MCF 10A (cell line): ENCODE data around the gene CYP39A1. TPM values are rescaled to one million over a fixed set of nuclear protein-coding genes. Genes with fewer than 3 reads are reported as not detected.

Experiments used
- BruUV-seq: library from RNA; stranded (reverse); fragments of 400-500 nt; replicated peaks from 2 replicates; lab custom pipeline; 2021; lab: Mats Ljungman, UMichigan
- CTCF ChIA-PET: fragments of 300-600 bp; sonication (Branson Sonifier 250); formaldehyde crosslinking; extraction: SDS; loops from one replicate; lab custom pipeline; 2021; ENCODE audit warnings: antibody characterized with exemption, inconsistent platforms; lab: Yijun Ruan, JAX
- POLR2A ChIA-PET: fragments of 300-600, 350-650 bp; sonication (Branson Sonifier 250); formaldehyde crosslinking; extraction: SDS; loops from one replicate; lab custom pipeline; 2020; ENCODE audit warnings: antibody characterized with exemption, inconsistent platforms; lab: Yijun Ruan, JAX
- DNase-seq: peaks from one replicate; pipeline ENCODE4 v3.0.0-alpha.2; 2018; ENCODE audit not compliant: unreplicated experiment
- H3K27ac Mint-ChIP-seq: one replicate; pipeline ENCODE4 v1.8.0; 2022; ENCODE audit warnings: mild to moderate bottlenecking, low read depth, mixed read lengths; ENCODE audit not compliant: unreplicated experiment
- H3K27me3 Mint-ChIP-seq: one replicate; pipeline ENCODE4 v1.8.0; 2022; ENCODE audit warnings: mixed read lengths; ENCODE audit not compliant: insufficient read depth, unreplicated experiment
- H3K36me3 Mint-ChIP-seq: one replicate; pipeline ENCODE4 v1.8.0; 2022; ENCODE audit warnings: mild to moderate bottlenecking, moderate library complexity, mixed read lengths; ENCODE audit not compliant: insufficient read depth, unreplicated experiment
- H3K4me1 Mint-ChIP-seq: one replicate; pipeline ENCODE4 v1.8.0; 2022; ENCODE audit warnings: mixed read lengths; ENCODE audit not compliant: insufficient read depth, unreplicated experiment
- H3K4me3 Mint-ChIP-seq: one replicate; pipeline ENCODE4 v1.8.0; 2022; ENCODE audit warnings: mild to moderate bottlenecking, moderate library complexity, mixed read lengths; ENCODE audit not compliant: unreplicated experiment
- H3K9me3 Mint-ChIP-seq: one replicate; pipeline ENCODE4 v1.8.0; 2022; ENCODE audit warnings: mixed read lengths; ENCODE audit not compliant: unreplicated experiment
- intact Hi-C: fragments of 100-400 bp; cut with micrococcal nuclease; formaldehyde crosslinking; loops from 2 replicates; pipeline ENCODE4 v1.14.1; 2022
- total RNA-seq: library from RNA; stranded (reverse); gene quantifications from 2 replicates; pipeline ENCODE4 v1.2.3, GENCODE V29; 2022
- TF ChIP-seq, protein P1 (sequence below): fragments of 200-600 bp; IDR thresholded peaks from one replicate; pipeline ENCODE4 v1.8.0; 2022; ENCODE audit warnings: antibody characterized with exemption, mild to moderate bottlenecking; ENCODE audit not compliant: unreplicated experiment

CYP39A1 gene
- total RNA-seq, 1 experiment from 2014 or later, result 7.2 TPM

DNA sequence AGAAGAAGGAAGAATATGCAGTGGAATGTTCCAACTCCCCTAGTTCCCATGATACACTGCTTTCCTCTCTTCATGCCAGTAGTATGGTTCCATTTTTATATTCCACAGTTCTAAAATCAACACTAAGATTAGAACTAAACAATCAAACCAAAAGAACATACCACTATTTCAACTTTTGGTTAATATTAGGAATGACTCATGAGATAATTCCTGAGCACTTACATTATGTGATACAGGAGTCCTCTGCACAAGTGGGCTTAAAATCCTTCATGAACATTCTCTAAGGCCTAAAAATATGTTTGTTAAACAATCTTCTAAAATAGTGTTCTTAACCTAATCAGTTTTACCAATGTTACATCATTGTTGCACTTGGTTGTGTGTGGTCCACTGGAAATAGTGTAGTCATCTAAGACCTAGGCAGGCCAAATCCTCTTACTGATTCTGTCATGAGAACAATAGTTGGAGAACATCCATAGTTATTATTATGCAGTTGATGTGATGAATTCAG is 131.1 kb downstream of the CYP39A1 start:
- H3K27ac Mint-ChIP-seq, result no peak overlapping the region
- DNase-seq, result no peak
- BruUV-seq, result no TSS peak
- no peaks in the 10 kb centered on the region for H3K36me3 Mint-ChIP-seq
- POLR2A ChIA-PET, result no interaction called here
- H3K4me1 Mint-ChIP-seq, result no peaks in the 10 kb centered on the region
- TF ChIP-seq, protein P1, sequence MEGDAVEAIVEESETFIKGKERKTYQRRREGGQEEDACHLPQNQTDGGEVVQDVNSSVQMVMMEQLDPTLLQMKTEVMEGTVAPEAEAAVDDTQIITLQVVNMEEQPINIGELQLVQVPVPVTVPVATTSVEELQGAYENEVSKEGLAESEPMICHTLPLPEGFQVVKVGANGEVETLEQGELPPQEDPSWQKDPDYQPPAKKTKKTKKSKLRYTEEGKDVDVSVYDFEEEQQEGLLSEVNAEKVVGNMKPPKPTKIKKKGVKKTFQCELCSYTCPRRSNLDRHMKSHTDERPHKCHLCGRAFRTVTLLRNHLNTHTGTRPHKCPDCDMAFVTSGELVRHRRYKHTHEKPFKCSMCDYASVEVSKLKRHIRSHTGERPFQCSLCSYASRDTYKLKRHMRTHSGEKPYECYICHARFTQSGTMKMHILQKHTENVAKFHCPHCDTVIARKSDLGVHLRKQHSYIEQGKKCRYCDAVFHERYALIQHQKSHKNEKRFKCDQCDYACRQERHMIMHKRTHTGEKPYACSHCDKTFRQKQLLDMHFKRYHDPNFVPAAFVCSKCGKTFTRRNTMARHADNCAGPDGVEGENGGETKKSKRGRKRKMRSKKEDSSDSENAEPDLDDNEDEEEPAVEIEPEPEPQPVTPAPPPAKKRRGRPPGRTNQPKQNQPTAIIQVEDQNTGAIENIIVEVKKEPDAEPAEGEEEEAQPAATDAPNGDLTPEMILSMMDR, result no peak
- CTCF ChIA-PET, result no interaction called here
- H3K4me3 Mint-ChIP-seq, result no peak overlapping the region
- no peaks in the 10 kb centered on the region for H3K9me3 Mint-ChIP-seq
- intact Hi-C loops, result no loop called here
- peaks cover 13% of the 10 kb centered on the region for H3K27me3 Mint-ChIP-seq

DNA sequence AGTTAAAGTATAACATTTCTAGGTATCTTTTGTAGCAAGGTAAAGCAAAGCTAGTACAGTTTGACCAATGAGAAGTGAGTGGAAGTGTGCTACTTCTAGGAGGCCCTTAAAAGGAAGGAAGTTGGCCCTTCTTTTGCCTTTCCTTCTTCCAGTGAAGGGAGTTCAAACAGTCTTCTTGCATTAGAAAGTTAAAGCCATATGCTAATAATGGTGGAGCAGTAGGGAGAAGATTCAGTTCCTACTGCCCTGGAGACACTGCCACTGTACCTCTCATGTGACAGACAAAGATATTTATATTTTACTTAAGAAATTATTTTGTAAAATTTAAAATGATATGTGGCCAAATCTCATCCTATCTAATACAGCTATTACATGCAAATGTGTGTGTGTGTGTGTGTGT is 135.4 kb downstream of the CYP39A1 start:
- TF ChIP-seq, protein P1, result no peak
- no peak for DNase-seq
- H3K27ac Mint-ChIP-seq, result no peak overlapping the region
- H3K4me3 Mint-ChIP-seq, result no peak overlapping the region
- H3K36me3 Mint-ChIP-seq, result no peaks in the 10 kb centered on the region
- peaks cover 12% of the 10 kb centered on the region for H3K27me3 Mint-ChIP-seq
- no peaks in the 10 kb centered on the region for H3K9me3 Mint-ChIP-seq
- ChIA-PET CTCF (no interaction called here), POLR2A (interaction anchor here (0.5 to 0.6 kb wide), 2 partner anchors 10 to 551 kb away, joined by 3 read pairs; no protein-coding TSS in a partner anchor)
- intact Hi-C loops, result no loop called here
- BruUV-seq, result no TSS peak
- no peaks in the 10 kb centered on the region for H3K4me1 Mint-ChIP-seq

DNA sequence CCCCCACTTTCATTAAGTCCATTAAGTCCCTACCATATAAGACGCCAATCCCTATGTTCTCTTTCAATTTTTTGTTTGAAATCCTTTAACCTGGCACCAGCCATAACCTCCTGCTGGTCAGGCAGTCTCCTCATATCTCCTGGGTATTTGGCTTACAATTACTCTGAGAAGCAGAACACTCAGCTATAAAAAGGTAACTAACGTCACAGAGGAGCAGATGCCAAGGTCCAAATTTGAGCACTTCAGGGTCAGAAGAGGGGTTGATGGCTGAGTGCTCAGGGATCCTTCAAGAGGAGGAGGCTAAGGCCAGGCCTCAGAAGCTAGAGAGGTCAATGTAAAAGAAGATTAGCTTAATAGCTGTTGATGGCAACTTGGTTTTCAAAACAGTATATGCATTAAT is 139.1 kb downstream of the CYP39A1 start:
- Mint-ChIP-seq H3K27me3 (peaks cover 12% of the 10 kb centered on the region), H3K27ac (no peak overlapping the region), H3K36me3 (no peaks in the 10 kb centered on the region), H3K9me3 (no peaks in the 10 kb centered on the region), H3K4me1 (peaks cover 14% of the 10 kb centered on the region), H3K4me3 (no peak overlapping the region)
- CTCF ChIA-PET, result interaction anchor here (0.6 kb wide), 1 partner anchor 464 kb away, joined by 3 read pairs; no protein-coding TSS in a partner anchor
- DNase-seq, result no peak
- no TSS peak for BruUV-seq
- intact Hi-C loops, result no loop called here
- POLR2A ChIA-PET, result interaction anchor here (0.6 kb wide), 1 partner anchor 140 kb away, joined by 3 read pairs; no protein-coding TSS in a partner anchor
- TF ChIP-seq, protein P1, result no peak

DNA sequence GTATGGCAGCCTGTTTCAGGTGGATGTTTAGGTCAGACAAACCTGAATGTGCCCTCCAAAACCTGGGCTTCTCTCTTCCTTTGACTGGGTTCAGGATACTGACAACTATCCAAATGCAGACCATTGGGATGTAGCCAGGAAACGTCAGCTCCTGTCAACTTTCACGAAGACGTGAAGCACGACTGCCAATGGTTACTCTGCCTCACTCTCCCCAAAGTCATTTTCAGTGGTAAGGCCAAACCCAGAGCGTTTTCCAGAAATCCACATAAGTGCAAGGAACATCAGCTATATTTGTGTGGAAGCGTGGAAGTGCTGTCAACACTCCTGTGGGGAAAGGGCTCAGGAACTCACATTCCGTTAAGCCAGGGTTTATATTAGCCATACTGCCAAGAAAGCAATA is 141.3 kb downstream of the CYP39A1 start:
- TF ChIP-seq, protein P1, result no peak
- no peak for DNase-seq
- peaks cover 8% of the 10 kb centered on the region for H3K27me3 Mint-ChIP-seq
- no peak overlapping the region for H3K27ac Mint-ChIP-seq
- POLR2A ChIA-PET, result no interaction called here
- H3K36me3 Mint-ChIP-seq, result no peaks in the 10 kb centered on the region
- intact Hi-C loops, result no loop called here
- CTCF ChIA-PET, result no interaction called here
- BruUV-seq, result no TSS peak
- H3K4me1 Mint-ChIP-seq, result peaks cover 14% of the 10 kb centered on the region
- no peaks in the 10 kb centered on the region for H3K9me3 Mint-ChIP-seq
- H3K4me3 Mint-ChIP-seq, result no peak overlapping the region
